Measurements from ENCODE around the gene EDEM2.
"Not testable (repeated sequence)": the region's sequence is repeated elsewhere in the genome, so short reads cannot be mapped to it uniquely, and the experiment has no call there.

EDEM2 gene

DNA sequence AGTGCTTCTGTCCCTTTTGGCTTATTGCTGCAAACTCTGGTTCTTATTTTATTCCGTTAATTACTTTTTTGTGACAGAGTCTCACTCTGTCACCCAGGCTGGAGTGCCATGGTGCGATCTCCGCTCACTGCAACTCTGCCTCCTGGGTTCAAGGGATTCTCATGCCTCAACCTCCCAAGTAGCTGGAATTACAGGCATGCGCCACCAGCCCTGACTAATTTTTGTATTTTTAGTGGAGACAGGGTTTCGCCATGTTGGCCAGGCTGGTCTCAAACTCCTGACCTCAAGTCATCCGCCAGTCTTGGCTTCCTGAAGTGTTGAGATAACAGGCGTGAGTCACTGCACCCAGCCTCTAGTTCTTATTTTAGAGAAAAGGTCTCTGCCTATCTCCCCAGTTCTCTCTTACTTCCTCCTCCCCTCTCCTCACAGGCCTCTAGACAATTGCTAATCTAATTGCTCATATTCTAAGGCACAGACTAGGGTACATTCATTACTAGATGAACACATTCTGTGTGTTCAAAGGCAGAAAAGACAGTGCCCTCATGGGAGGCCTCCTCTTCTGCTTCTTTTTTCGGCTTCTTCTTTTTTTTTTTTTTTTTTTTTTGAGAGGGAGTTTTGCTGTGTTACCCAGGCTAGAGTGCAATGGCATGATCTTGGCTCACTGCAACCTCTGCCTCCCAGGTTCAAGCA, 27.0 kb downstream of the EDEM2 start:
- Histone ChIP-seq H3K9ac (ENCODE audit: low read depth, low read length) (no peak overlapping the region), H3K36me3 (ENCODE audit: insufficient read depth, low read length) (peaks cover 45% of the 10 kb centered on the region), H3K9me3 (replicated peaks; ENCODE audit: low read length) (no peaks in the 10 kb centered on the region)

DNA sequence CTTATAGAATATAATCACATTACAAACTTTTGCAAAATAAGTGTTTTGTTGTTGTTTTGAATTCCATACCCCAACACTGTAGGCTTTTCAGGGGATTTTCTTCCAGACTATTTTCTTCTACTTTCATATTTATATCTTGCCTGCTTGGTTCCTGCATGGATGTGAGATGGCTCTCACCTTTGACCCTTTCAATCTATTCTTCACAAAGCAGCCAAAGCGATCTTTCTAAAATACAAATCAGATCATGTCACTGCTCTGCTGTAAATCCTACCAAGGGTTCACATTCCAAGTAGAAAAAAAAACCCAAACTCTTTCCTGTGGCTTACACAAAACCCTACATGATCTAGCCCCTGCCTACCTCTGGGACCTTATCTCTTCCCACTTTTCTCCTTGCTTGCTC, 29.5 kb downstream of the EDEM2 start:
- H3K4me2 ChIP-seq (ENCODE audit: low read length), result peak overlapping the region; percentile 22
- H3K9ac ChIP-seq (ENCODE audit: low read depth, low read length), result no peak overlapping the region
- no peaks in the 10 kb centered on the region for H3K9me3 ChIP-seq (replicated peaks; ENCODE audit: low read length)
- peaks cover 27% of the 10 kb centered on the region for H3K4me1 ChIP-seq (ENCODE audit: control insufficient read depth, insufficient read depth, low read length)
- H3K27me3 ChIP-seq (ENCODE audit: control insufficient read depth, insufficient read depth, low read length), result no peaks in the 10 kb centered on the region
- no peak overlapping the region for H3K4me3 ChIP-seq (ENCODE audit: low read length)
- H3K36me3 ChIP-seq (ENCODE audit: insufficient read depth, low read length), result peaks cover 31% of the 10 kb centered on the region

More for the DNA sequence above, 27.0 kb downstream of the EDEM2 start:
- Histone ChIP-seq H3K27me3 (ENCODE audit: control insufficient read depth, insufficient read depth, low read length) (no peaks in the 10 kb centered on the region), H3K4me3 (ENCODE audit: low read length) (no peak overlapping the region), H3K4me1 (ENCODE audit: control insufficient read depth, insufficient read depth, low read length) (peaks cover 27% of the 10 kb centered on the region), H3K4me2 (ENCODE audit: low read length) (no peak overlapping the region)

DNA sequence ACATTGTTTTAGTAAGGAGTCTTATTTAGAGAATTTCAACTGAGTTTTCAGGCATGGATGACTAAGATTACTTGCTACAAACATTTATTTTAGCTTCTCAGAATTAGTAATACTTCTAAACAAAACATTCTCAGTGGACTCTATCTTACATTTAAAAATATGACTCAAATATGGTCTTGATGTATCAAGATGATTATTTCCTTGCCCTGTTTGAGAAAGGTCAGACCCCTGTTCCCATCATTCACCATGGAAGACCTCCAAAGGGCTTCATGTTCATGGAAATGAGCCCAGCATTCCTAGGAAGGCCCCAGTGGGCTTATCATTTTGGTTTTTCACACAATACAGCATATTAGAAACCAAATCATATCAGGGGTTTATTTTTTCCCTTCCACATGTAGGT, 29.9 kb downstream of the EDEM2 start:
- Histone ChIP-seq H3K9ac (ENCODE audit: low read depth, low read length) (no peak overlapping the region), H3K4me3 (ENCODE audit: low read length) (no peak overlapping the region), H3K36me3 (ENCODE audit: insufficient read depth, low read length) (peaks cover 29% of the 10 kb centered on the region), H3K4me2 (ENCODE audit: low read length) (peak overlapping the region; percentile 22), H3K27me3 (ENCODE audit: control insufficient read depth, insufficient read depth, low read length) (no peaks in the 10 kb centered on the region), H3K9me3 (replicated peaks; ENCODE audit: low read length) (no peaks in the 10 kb centered on the region), H3K4me1 (ENCODE audit: control insufficient read depth, insufficient read depth, low read length) (peaks cover 27% of the 10 kb centered on the region)

DNA sequence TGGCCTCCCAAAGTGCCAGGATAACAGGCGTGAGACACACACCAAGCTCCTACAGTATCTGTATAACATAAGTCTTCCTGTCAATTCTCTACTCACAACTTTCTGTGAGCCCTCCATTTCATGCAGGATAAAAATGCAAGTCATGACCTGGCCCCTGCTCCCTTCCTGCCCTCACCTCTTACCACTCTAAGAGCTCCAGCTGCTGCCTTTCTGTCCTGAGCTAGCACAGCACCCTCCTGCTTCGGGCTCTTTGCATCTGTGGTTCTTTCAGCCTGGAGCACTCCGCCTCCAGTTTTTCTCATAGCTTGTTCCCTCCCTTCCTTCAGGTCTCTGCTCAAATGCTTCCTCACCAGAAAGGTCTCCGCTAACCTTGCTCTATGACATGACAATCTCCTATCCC, 30.9 kb downstream of the EDEM2 start:
- H3K4me3 ChIP-seq (ENCODE audit: low read length), result no peak overlapping the region
- H3K27me3 ChIP-seq (ENCODE audit: control insufficient read depth, insufficient read depth, low read length), result no peaks in the 10 kb centered on the region
- no peak overlapping the region for H3K9ac ChIP-seq (ENCODE audit: low read depth, low read length)
- H3K36me3 ChIP-seq (ENCODE audit: insufficient read depth, low read length), result peaks cover 25% of the 10 kb centered on the region
- H3K4me2 ChIP-seq (ENCODE audit: low read length), result no peak overlapping the region
- H3K4me1 ChIP-seq (ENCODE audit: control insufficient read depth, insufficient read depth, low read length), result peaks cover 35% of the 10 kb centered on the region
- no peaks in the 10 kb centered on the region for H3K9me3 ChIP-seq (replicated peaks; ENCODE audit: low read length)

DNA sequence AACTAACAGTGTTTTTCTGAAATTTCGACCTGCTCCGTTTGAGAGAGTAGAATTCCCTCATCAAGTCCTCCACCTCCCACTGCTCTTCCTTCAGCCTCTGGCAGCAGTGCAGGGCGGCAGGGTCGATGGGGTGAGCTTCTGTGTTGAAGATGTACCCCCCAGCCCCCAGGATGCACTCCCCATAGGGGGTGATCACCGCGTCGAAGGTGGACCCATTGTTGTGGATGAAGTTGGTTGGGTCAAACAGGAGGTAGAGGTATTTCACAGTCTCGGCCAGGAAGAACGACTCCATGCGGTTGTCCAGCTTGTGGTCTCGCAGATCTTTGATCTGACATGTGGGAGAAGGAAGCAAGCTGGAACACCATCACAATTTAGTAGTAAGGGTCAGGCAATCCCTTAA, 31.5 kb downstream of the EDEM2 start:
- Histone ChIP-seq H3K9me3 (replicated peaks; ENCODE audit: low read length) (no peaks in the 10 kb centered on the region), H3K27me3 (ENCODE audit: control insufficient read depth, insufficient read depth, low read length) (no peaks in the 10 kb centered on the region), H3K4me3 (ENCODE audit: low read length) (no peak overlapping the region), H3K36me3 (ENCODE audit: insufficient read depth, low read length) (peaks cover 23% of the 10 kb centered on the region), H3K4me1 (ENCODE audit: control insufficient read depth, insufficient read depth, low read length) (peaks cover 41% of the 10 kb centered on the region), H3K4me2 (ENCODE audit: low read length) (no peak overlapping the region), H3K9ac (ENCODE audit: low read depth, low read length) (no peak overlapping the region)

DNA sequence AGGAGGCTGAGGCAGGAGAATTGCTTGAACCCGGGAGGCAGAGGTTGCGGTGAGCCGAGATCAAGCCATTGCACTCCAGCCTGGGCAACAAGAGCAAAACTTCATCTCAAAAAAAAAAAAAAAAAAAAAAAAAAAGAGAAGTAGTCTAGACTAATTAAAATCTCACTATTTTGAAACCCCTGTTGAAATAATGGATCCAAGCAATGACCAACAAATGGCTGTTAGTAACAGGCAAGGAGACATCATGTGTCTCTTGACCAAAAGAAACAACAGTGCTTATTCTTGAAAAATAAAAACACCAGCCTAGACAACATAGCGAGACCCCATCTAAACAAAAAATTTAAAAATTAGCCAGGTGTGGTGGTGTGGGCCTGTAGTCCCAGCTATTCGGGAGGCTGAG, 34.9 kb downstream of the EDEM2 start:
- peaks cover 26% of the 10 kb centered on the region for H3K4me1 ChIP-seq (ENCODE audit: control insufficient read depth, insufficient read depth, low read length)
- not testable (repeated sequence) for H3K4me2 ChIP-seq (ENCODE audit: low read length); H3K4me3 ChIP-seq (ENCODE audit: low read length); H3K27me3 ChIP-seq (ENCODE audit: control insufficient read depth, insufficient read depth, low read length); H3K9ac ChIP-seq (ENCODE audit: low read depth, low read length); H3K9me3 ChIP-seq (replicated peaks; ENCODE audit: low read length)
- peaks cover 10% of the 10 kb centered on the region for H3K36me3 ChIP-seq (ENCODE audit: insufficient read depth, low read length)

DNA sequence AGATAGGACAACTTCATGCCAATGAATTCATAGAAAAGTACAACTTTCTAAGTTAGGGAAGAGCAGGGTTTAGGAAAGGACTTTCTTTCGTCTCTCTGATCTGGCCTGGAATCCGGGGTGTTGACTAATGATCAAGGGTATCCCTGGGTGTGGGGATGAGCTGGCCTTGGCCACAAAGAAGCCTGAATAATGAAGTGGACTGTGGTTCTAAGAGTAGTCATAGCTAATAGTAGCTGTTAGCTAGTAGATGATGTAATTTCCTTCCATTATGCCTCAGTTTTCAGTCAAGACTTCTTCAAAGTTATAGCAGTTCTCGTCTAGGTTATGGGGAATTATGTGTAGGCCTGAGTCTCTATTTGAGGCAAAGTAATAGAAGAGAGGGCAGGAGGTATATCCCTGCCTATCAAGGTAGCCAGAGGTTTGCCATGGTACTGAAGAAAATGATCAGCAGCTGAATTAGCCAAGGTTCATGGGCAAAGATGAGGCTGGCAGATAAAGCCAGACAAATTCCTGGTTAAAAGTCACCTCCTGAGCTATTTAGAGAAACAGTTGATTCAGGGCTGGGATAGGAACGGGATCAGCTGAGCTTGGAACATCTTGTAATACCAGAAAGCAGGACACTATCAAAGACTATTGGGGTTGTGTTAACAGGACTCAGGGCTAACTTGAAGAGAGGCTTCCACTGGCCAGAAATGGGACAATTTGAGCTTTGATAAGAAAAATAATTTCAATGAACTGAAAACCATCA, 35.8 kb downstream of the EDEM2 start:
- Histone ChIP-seq H3K4me2 (ENCODE audit: low read length) (peak overlapping the region; percentile 18), H3K9ac (ENCODE audit: low read depth, low read length) (no peak overlapping the region), H3K36me3 (ENCODE audit: insufficient read depth, low read length) (peaks cover 8% of the 10 kb centered on the region), H3K27me3 (ENCODE audit: control insufficient read depth, insufficient read depth, low read length) (no peaks in the 10 kb centered on the region), H3K4me3 (ENCODE audit: low read length) (no peak overlapping the region), H3K4me1 (ENCODE audit: control insufficient read depth, insufficient read depth, low read length) (peaks cover 18% of the 10 kb centered on the region), H3K9me3 (replicated peaks; ENCODE audit: low read length) (no peaks in the 10 kb centered on the region)

DNA sequence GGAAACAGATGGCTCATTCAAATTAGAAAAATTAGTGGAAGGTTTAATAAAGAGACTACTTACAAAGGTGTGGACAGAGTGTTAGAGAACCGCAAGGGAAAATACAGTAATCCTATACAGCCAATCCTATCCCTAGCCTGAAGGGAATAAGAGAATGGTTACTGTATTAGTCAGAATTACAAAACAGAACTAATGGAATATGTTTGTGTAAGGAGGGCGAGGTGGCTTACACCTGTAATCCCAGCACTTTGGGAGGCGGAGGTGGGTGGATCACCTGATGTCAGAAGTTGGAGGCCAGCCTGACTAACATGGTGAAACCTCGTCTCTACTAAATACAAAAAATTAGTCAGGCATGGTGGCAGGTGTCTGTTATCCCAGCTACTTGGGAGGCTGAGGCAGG, 38.2 kb downstream of the EDEM2 start:
- H3K4me3 ChIP-seq (ENCODE audit: low read length), result no peak overlapping the region
- H3K9me3 ChIP-seq (replicated peaks; ENCODE audit: low read length), result no peaks in the 10 kb centered on the region
- no peaks in the 10 kb centered on the region for H3K36me3 ChIP-seq (ENCODE audit: insufficient read depth, low read length)
- H3K4me2 ChIP-seq (ENCODE audit: low read length), result no peak overlapping the region
- H3K27me3 ChIP-seq (ENCODE audit: control insufficient read depth, insufficient read depth, low read length), result no peaks in the 10 kb centered on the region
- peaks cover 25% of the 10 kb centered on the region for H3K4me1 ChIP-seq (ENCODE audit: control insufficient read depth, insufficient read depth, low read length)
- H3K9ac ChIP-seq (ENCODE audit: low read depth, low read length), result no peak overlapping the region

DNA sequence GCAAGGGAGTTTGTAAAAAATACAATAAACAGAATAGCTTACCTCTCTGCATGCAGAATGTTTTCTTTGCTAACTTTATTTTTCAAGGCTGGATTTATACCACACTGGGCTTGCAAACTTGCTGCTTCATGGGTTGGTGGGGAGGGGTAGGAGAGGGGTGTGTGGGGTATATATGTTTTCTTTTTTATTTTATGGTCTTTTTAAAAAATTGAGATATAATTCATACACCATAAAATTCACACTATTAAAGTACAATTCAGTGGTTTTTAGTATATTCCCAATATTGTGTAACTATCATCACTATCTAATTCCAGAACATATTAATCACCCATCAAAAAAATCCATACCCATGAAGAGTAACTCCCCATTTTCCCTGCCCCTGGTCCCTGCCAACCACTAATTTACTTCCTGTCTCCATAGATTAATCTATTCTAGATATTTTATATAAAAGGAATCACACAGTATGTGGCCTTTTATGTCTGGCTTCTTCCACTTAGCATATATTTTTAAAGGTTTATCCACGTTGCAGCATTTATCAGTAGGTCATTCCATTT, 40.2 kb downstream of the EDEM2 start:
- Histone ChIP-seq H3K4me3 (ENCODE audit: low read length) (no peak overlapping the region), H3K9me3 (replicated peaks; ENCODE audit: low read length) (no peaks in the 10 kb centered on the region), H3K4me2 (ENCODE audit: low read length) (no peak overlapping the region), H3K36me3 (ENCODE audit: insufficient read depth, low read length) (no peaks in the 10 kb centered on the region), H3K4me1 (ENCODE audit: control insufficient read depth, insufficient read depth, low read length) (peaks cover 24% of the 10 kb centered on the region), H3K27me3 (ENCODE audit: control insufficient read depth, insufficient read depth, low read length) (no peaks in the 10 kb centered on the region), H3K9ac (ENCODE audit: low read depth, low read length) (no peak overlapping the region)

DNA sequence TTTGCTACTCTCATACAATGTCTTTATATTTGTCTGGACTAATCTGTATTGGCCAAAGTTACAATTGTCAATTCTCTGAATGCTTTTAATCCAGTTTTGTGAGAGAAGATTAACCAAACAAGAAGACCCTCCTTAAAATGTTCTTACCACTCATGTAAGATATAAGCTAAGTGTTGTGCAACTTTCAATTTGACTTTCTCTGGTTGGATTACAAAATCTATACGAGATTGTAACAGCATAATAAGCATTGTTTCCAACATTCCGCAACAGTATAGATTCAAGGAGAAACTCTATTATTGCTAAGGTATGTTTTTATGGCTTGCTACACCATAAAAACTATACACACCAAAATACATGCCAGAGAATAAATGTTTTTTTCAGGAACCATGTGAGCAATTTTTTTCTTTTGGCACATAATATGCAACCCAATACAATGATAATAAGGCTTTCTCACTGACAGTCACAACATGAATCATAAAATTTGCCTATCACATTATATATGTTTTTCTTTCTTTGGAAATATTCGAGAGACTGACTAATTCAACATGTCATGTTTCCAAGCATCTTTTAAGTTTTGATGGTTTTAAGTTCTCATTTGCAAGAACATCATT, 42.3 kb downstream of the EDEM2 start:
- Histone ChIP-seq H3K4me1 (ENCODE audit: control insufficient read depth, insufficient read depth, low read length) (peaks cover 11% of the 10 kb centered on the region), H3K4me2 (ENCODE audit: low read length) (no peak overlapping the region), H3K27me3 (ENCODE audit: control insufficient read depth, insufficient read depth, low read length) (no peaks in the 10 kb centered on the region), H3K9me3 (replicated peaks; ENCODE audit: low read length) (no peaks in the 10 kb centered on the region), H3K9ac (ENCODE audit: low read depth, low read length) (no peak overlapping the region), H3K4me3 (ENCODE audit: low read length) (no peak overlapping the region), H3K36me3 (ENCODE audit: insufficient read depth, low read length) (no peaks in the 10 kb centered on the region)

DNA sequence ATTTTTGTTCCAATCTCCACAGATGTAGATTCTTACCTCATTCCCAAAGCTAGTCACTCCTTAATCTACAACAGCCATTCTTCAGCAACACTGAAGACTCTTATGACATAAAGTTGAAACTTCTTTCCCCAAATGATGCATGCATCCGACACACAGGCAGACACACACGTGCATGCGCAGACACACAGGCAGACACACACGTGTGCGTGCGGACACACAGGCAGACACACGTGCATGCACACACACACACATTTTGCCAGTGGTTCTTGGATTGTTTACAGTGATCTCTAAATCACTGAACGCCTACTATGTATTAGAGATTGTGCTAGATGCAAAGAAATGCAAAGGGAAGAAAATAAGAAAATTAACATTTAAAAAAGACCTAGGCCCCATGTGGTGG, 45.5 kb downstream of the EDEM2 start:
- Histone ChIP-seq H3K9ac (ENCODE audit: low read depth, low read length) (no peak overlapping the region), H3K36me3 (ENCODE audit: insufficient read depth, low read length) (no peaks in the 10 kb centered on the region), H3K4me3 (ENCODE audit: low read length) (no peak overlapping the region), H3K4me2 (ENCODE audit: low read length) (no peak overlapping the region), H3K9me3 (replicated peaks; ENCODE audit: low read length) (no peaks in the 10 kb centered on the region), H3K27me3 (ENCODE audit: control insufficient read depth, insufficient read depth, low read length) (no peaks in the 10 kb centered on the region), H3K4me1 (ENCODE audit: control insufficient read depth, insufficient read depth, low read length) (peaks cover 11% of the 10 kb centered on the region)
